Measurements from ENCODE around the gene MAP3K21.

DNA sequence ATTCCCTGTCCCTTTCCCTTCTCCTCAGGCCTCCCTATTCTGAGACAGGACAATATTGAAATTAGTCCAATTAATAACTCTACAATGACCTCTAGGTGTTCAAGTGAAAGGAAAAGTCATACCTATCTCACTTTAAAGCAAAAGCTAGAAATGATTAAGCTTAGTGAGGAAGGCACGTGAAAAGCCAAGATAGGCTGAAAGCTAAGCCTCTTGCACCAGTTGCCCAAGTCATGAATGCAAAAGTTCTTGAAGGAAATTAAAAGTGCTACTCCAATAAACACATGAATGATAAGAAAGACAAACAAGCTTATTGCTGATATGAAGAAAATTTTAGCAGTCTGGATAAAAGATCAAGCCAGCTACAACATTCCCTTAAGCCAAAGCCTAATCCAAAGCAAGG lies 3.8 kb upstream of the MAP3K21 start:
- TF ChIP-seq GATA2 (IDR thresholded peaks at IDR 0.05; ENCODE audit: low read depth, low read length) (no peak), GATA3 (IDR thresholded peaks at IDR 0.05; ENCODE audit: low read depth, low read length) (no peak)
